NCI-H2196 treated with DMSO at 0.1 percent for 48 hours (cell line): ENCODE data around the gene SLC7A5.
"Not testable (repeated sequence)": the region's sequence is repeated elsewhere in the genome, so short reads cannot be mapped to it uniquely, and the experiment has no call there.

Source experiments
- DNase-seq: peaks from one replicate; lab custom pipeline; 2025; ENCODE audit not compliant: unreplicated experiment; lab: John Stamatoyannopoulos, UW

SLC7A5 gene

GRCh38 chr16:87824016-87824990 lies 45.0 kb downstream of the SLC7A5 start:
- DNase-seq, result no peak

GRCh38 chr16:87823181-87823929 lies 46.0 kb downstream of the SLC7A5 start:
- DNase-seq, result no peak

GRCh38 chr16:87822108-87822970 lies 47.0 kb downstream of the SLC7A5 start:
- no peak for DNase-seq

GRCh38 chr16:87821376-87822107 lies 47.8 kb downstream of the SLC7A5 start:
- no peak for DNase-seq

- DNase-seq, result no peak
These were observed 49.3 kb downstream of the SLC7A5 start for GRCh38 chr16:87819983-87820382.

- no peak for DNase-seq
These were observed 50.0 kb downstream of the SLC7A5 start for GRCh38 chr16:87819282-87819681.

GRCh38 chr16:87818533-87819161 lies 50.7 kb downstream of the SLC7A5 start:
- no peak for DNase-seq

- no peak for DNase-seq
These were observed 51.4 kb downstream of the SLC7A5 start for GRCh38 chr16:87817910-87818309.

- DNase-seq, result not testable (repeated sequence)
These were observed 51.9 kb downstream of the SLC7A5 start for GRCh38 chr16:87817370-87817769.

- DNase-seq, result no peak
These were observed 52.7 kb downstream of the SLC7A5 start for GRCh38 chr16:87816507-87817100.

GRCh38 chr16:87815567-87815966 lies 53.7 kb downstream of the SLC7A5 start:
- DNase-seq, result no peak

- no peak for DNase-seq
These were observed 57.1 kb downstream of the SLC7A5 start for GRCh38 chr16:87812200-87812656.

GRCh38 chr16:87811454-87811853 lies 57.9 kb downstream of the SLC7A5 start:
- not testable (repeated sequence) for DNase-seq

- no peak for DNase-seq
These were observed 60.0 kb downstream of the SLC7A5 start for GRCh38 chr16:87809150-87809902.

- no peak for DNase-seq
These were observed 61.2 kb downstream of the SLC7A5 start for GRCh38 chr16:87808108-87808507.

GRCh38 chr16:87806641-87807546 lies 62.4 kb downstream of the SLC7A5 start:
- DNase-seq, result peak; percentile 57

- no peak for DNase-seq
These were observed 63.1 kb downstream of the SLC7A5 start for GRCh38 chr16:87806261-87806640.

GRCh38 chr16:87803385-87803784 lies 65.9 kb downstream of the SLC7A5 start:
- no peak for DNase-seq
